GM18870 (cell line): ENCODE measurements around the gene TTN.
A peak's percentile ranks its signal among the peaks of the same experiment; 100 is the strongest.

Experiments
- ATAC-seq: cut with Tn5 transposase; IDR thresholded peaks from one replicate; pipeline ENCODE4 v1.9.1; 2021; ENCODE audit warnings: moderate library complexity; ENCODE audit not compliant: unreplicated experiment

Gene TTN

DNA sequence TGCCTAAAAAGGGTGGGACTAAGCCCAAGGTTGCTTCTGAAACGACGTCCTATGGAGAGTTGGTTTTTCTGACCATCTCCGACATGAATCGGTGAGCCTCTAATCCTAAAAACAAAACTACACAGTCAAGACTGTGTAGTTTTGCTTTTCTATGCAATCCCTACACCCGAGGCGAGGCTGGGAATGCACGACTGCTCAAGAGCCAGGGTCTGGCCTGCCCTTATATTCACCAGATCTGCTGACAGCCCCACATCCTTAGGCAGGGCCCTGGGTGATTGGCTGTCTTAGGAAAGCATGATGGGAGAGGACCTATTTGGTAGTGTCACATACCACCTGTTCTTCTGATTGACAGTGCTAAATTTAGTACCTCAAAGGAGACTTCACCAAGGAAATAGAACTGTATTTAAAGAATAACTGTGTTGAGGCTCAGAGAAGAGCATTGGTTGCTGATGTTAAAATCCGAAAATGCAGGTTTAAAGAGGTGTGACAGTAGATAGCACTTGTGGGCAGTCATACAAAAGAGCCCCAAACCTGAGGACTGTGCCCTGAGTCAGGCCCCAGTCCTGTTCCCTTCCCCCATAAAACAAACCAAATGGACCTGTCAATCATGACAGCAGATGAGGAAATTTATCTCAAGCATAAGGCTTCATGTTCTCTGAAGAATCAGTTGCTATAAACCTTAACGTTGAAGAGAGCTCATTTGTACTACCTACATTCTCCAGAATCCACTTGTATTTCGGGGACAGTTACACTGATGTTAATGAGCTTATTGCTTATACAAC is at the start of gene TTN:
Gene TTN (minus strand): TSS at position 197 of the 782 bp plus-strand sequence. CDS start 2,781 bp downstream, outside the sequence.
- no peak for ATAC-seq

DNA sequence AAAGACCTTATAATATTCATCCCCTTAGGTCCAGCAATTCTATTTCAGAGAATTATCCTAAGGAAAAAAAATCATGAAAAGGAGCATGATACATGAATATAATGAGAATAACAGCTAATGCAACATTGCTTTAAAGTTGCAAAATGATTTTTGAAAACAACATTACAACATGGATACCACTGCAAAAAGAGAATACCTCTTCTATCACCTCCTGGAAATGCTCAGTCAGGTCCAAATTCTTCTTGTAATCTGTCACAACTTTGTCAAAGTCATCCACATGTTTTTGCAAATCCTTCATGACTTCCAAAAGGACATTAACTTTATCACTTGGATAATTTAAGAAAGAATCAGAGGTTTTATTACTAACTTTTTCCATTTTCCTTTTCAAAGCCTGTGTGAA is 47.9 kb upstream of the TTN start:
- no peak for ATAC-seq

DNA sequence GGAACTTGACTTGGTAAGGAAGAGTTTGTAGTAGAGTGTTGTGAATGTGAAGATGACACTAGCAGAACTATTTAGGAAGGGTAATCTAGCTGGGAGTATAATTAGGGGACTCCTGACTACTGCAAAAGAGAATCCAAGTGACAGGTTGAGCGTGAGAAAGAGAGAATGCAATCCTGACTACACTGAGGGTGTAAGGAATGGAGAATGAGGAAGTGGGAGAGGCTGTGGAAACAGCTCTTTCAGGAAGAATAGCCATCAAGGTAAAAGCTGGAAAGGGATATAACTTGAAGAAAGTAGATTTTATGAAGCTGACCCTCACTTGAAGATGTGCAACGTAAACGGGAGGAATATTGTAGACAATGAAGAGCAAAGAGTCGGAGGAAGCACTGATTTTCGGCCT is 41.1 kb upstream of the TTN start:
- no peak for ATAC-seq

DNA sequence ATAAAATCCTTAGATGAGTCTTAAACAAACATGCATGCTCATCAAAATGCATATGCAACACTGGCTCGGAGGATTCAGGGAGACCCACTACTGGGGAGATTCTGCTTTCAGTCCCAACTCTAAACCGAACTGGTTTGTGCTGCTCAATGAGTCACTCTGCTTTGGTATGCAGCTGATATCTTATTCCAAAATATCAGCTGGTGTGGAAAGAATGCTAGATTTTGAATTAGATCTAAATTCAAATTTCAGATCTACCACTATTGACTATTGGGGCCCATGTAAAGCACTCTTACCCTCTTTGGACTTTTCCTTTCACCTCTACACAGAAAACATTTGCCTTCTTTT is 39.2 kb upstream of the TTN start:
- ATAC-seq, result no peak

DNA sequence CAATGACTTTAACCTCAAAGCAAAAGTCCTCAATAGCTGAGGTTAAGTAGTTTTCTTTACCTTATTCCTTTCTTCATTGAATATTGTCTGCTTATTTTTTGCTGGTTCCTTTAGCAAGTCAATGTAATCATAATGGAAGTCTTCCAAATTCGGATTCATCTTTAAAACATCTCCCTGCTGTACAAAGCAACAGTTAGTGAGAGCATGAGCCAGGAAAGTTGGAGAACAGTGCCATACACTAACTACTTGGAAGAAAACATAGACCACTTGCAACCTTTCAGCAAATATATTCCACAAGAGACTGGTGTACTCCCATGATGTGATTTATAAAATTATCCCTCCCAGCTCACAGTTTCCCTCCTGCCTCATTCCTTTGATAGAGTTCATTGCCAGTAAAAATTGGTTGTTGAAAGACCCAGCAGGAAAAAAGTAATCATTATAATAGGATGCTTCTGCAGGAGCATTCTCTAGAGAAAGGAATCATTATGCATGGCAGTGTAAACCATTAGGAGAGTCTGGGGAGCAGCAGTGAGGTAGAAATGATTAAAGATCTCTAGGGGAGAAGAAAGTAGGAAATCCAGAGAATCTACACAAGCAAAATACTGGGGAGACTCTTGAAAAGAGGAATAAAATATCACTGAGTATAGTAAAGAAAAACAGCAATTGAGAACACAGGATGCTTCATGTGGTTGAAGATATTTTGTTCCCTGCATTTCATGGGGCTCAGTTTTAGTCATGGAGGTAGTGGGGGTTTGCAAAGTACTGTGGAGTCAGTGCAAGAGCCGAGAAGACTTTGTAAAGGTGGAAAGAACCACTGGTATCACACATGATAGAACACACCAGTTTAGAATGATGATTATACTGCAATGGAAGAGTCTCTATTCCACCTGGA is 38.6 kb upstream of the TTN start:
- ATAC-seq, result no peak

DNA sequence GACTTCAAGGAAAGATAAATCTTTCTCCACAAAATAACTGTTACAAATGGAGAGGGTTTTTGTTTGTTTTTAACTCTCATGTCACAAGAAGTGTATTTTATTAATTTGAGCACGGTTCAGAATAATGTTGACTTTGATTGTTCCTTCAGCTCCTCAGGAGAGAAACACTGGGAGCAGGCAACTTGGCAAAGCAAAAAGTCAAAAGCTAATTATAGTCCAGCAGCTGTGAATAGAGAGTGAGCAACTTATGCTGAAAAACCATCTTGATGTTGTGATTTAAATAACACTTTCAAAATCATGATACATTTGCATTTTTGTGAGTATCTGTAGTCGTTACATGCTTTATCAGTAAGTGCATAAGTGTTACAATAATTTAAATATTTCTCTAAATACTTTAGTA is 37.5 kb upstream of the TTN start:
- ATAC-seq, result no peak

DNA sequence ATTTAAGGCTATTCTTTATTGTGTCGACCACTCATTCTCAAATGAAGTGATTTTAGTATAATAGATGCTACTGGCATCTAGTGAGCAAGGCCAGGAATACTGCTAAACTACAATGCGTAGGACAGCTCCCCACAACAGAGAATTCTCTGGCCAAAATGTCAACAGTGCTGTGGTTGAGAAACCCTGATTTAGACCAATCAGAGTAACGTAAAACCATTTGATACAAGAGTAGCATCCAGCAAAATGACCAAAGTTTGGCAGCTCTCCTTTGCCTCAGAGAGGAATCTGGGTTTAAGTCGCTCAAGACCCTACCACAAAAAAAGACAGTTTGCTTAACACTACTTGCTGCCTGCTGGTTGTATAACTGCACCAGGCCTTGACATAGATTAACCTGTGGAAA is 37.0 kb upstream of the TTN start:
- ATAC-seq, result no peak

DNA sequence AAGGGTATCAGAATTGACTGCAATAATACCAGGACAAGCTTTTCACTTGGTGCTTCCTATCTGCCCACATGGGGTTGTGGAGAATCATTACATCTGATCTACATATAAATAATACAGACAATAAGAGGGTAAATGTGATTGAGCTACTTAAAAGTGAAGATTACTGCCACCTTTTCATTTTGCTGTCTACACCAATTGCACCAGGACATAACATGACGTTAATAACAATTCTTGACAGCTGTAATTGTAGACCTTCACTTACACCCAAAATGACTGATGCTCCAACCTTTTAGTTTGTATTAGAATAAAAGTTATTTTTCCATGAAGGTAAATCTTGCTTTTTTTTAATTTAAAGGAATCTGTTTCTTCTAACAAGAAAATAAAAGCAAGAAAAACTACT is 36.5 kb upstream of the TTN start:
- no peak for ATAC-seq

DNA sequence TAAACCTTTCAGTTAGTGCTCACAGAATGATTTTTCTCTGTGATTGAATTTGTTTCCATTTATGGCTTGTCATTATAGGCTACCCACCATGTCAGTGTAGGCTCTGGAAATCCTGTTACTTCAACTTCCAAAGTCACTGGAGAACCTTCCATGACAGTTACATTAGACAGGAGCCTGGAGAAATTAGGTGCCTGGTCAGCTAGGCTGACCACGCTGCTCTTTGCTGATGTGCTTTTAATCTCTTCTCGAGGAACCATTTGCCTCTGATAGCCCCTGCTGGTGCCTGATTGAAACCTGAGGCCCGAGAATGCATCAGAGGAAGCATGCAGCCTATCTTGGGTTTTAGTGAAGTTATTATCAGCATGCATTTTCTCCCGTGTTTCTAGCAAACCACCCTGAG is 29.6 kb upstream of the TTN start:
- ATAC-seq, result no peak

DNA sequence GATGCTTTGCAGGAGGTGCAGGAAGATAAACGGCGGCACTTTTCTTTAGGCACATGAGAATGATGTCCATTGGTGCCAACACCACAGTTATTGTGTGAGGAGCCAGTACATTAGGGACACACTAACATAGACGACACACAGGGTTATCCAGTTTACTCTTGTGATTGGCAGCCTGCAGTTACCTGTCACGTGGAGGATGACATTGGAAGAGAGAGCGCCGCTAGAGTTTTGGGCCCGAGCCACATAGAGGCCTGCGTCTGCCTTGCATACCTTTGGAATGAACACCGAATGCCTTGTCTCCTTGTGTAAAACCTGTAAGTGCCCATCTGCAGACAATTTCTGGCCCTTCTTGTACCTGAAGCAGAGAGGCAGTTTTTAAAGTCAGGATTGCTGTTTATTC is 26.9 kb upstream of the TTN start:
- no peak for ATAC-seq

DNA sequence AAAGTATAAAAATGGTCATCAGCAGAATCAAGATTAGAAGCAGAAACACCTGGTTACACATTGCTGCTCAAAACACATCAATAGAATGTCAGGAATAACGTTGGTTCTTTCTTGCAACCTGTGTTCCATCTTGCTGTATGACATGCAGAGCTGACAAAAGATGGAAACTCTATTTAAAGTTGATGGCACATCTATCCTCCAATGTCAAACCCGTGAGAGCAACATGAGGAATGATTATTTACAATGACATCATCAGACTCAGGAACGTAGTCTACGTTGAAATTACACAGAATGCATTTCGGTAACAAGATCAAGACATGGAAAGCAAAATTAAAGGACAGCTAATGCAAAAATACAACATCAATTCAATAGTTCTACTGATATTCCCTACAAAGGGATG is 26.2 kb upstream of the TTN start:
- no peak for ATAC-seq

DNA sequence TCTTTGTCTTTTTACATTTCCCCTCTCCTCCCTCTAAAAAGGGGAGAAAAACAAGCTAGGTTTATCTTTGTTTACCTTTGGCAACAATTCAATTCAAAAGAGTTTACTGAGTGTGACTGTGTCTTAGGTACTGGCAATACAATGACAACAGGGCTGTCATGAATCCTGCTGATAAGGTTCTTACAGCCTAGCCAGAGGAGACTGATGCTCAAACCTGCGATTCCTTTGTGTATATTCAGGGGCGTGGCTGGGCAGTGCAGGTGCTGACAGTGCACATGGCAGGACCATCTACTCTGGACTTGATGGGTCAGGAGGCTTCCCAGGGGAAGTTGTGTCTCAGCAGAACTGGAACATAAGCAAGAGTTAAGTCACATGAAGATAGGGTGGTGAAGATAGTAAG is 23.2 kb upstream of the TTN start:
- ATAC-seq, result no peak

DNA sequence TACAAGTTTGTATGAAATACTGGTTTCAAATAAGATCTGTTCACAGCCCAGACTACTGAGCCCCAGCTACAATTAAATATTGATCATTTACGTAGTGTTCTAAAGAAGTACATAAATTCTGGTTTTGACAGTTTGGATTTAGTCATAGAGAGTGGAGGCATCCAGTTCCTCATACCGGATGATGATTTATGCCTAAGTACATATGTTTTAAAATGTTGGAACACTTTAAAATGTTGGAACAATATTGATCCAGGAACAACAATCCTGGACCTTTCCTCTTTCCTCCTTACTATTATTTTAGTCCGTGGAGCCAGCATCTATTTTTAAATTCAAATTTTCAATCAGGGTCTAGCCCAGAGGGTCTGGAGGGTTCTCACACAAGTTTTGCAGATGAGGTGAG is 22.8 kb upstream of the TTN start:
- ATAC-seq, result no peak

DNA sequence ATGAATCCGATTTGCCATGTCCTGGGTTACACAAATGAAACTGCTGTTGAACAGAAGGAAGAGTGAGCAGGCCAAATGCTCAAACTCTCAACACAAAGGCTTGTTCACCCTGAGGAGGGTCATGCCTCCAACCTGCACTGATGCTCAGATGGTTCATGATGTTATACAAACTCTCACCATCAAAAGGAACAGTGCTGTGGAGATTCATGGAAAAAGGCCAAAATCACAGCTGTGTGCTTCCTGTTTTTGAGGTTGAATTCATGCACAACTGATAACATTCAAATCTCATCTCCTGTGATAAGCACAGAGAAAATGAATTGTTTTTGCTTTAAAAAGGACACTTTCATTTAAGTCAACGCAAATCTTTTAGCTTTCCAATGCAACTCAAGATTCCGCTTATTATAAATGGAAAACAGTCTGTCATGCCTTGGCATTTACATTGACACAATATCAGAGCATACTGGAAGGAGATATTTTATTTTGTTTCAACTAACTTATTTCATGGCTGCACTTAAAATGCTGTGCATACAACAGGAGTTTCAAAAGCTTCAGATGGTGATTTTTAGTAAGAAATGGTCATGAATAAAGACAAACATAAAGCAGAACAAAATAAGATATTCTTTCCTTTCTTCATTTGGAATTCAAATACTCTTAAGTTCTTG is 22.2 kb upstream of the TTN start:
- no peak for ATAC-seq

DNA sequence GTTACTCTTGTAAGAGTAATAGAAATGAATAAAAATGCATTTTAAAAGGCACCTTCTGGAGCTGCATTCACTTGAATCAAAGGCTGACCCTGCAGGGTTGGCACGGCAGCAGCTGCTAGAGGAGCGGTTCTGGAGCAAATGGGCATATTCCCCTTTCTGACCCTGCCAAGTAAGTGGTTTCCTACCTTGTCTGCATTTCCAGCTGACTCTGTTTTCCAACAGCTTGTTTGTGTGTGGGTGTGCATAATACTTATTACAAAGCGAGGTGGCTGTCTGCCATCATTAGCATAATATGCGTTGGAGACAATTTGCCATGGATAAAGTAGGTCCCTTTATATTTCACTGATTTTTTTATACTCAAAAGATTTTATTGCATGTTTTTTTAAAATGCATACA is 21.3 kb upstream of the TTN start:
- no peak for ATAC-seq

DNA sequence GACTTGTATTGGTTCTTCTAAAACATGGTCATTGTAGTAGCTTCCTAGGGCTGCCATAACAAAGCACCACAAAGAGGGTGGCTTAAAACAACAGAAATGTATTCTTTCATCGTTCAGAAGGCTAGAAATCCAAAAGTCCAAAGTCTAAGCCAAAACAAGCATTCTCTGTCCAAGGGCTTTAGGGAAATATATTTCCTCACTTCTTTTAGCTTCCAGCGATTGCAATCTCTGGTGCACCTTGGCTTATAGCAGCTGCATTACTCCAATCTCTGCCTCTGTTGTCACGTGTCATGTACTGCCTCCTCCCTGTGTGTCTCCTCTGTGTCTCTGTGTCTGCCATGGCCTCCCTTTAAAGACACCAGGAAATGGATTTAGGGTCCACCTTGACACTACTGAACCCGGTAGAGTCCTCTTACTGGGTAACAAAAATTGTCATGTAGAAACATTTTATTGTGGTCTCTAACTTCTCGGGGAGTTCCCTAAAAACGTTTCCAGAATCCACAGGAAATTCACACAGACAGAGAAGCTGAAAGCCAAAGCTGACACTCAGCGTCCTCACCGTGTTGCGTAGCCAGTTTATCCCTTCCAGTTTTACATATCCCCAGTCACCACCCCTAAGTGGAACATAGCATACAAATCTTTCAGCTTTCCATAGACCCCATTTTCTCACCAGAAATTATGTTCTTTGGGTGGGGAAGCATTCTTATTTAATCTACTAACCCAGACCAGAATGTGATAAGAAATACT is 20.7 kb upstream of the TTN start:
- ATAC-seq, result no peak

DNA sequence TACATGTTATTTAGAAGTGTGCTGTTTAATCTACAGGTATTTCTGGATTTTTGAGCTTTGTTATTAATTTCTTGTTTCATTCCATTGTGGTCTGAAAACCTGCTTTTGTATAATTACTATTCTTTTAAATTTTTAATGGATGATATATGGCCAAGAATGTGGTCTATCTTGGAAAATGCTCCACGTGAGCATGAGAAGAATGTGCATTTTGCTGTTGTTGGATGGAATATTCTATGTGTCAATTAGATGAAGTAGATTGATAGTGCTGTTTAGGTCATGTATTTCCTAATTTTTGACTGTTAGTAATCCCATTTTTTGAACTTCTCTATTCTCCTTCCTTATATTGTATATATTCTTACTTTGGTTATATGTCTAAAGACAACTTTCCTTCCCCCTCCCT is 19.9 kb upstream of the TTN start:
- no peak for ATAC-seq

DNA sequence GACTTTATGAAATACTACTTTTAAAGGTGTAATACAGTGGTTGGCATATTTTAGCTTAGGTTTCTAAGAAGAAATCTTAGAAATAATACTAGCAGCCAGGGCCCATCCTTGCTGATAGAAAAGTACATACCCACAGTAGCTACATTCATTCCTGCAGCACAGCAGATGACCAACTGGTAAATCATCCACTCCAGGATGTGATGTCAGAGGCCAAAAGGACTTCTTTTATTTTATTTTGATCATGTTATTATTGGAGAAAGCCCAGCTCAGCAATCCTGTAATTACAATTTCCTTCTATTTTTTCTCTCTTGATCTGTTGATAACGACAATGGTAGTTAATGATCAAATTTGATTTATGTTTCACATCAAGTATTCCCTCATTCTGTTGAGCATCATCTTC is 18.0 kb upstream of the TTN start:
- ATAC-seq, result no peak

DNA sequence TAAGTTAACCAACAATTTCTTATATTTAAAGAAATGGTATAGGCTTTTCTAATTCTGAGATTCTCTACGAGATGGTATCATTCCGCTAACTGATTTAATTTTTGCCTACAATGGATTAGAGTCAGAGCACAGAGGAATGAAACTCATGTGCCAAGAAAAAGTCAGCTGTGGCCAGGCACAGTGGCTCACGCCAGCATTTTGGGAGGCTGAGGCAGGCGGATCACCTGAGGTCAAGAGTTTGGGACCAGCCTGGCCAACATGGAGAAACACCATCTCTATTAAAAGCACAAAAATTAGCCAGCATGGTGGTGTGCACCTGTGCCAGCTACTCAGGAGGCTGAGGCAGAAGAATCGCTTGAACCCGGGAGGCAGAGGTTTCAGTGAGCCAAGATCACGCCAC is 17.0 kb upstream of the TTN start:
- no peak for ATAC-seq

DNA sequence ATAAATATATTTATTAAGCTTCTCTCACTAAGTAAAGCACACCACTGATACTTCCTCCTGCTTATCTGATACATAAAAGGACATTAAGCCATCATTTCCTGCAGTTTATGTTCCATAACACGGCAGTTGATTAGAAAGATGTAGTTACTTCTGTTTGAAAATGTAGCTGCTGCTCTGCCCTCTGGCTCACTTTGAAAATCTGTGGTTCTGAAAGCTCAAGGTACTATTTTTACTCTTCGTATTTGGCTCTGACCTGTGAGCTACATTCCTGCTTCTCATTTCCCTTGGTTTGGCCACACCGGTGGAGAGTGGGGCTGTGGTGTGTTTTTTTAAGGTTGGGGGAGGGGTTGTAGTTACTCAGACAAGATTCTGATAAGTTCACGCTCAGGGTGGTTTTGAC is 12.8 kb upstream of the TTN start:
- peak; percentile 95 for ATAC-seq

DNA sequence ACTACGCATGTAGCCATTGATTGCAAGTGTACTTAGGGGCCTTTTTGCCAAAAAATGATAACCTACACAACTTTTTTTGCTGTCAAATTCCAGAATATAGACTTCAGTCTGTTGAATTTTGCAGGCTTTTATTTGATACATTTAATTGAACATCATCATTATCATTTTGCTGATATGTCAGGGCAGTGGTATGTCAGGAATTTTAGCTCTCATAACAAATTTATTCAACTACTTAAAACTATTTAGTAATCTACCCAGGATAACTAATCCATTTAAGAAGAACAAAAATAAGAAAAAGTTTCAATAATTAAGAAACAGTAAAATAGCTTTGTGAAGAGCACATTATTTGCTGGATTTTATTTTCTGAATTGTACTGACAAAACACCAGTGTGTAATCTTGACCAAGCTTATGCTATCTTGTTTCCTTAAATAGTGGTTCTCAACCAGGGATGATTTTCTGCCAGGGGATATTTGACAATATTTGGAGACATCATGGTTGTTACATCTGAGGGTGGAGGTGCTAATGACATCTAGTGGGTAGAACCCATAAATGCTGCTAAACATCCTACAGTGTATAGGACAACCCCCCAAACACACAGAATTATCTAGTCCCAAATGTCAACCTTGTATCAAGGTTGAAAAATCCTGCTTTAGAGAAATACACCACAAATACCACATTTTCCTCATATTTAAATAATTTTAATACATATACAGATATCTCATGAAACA is 12.1 kb upstream of the TTN start:
- ATAC-seq, result no peak
